Measurements from ENCODE around the gene SEMA3C.
A peak's percentile ranks its signal among the peaks of the same experiment; 100 is the strongest.

Gene SEMA3C

GRCh38 chr7:80823057-80823456 is 95.8 kb downstream of the SEMA3C start:
- H3K79me2 ChIP-seq (ENCODE audit: control insufficient read depth, insufficient read depth, low read length, unreplicated experiment), result peaks cover 6% of the 10 kb centered on the region
- no peak overlapping the region for H2AFZ ChIP-seq (ENCODE audit: low read length, unreplicated experiment)
- no peaks in the 10 kb centered on the region for H3K27me3 ChIP-seq (ENCODE audit: insufficient read depth, low read length)
- peaks cover 29% of the 10 kb centered on the region for H3K36me3 ChIP-seq (ENCODE audit: insufficient read depth, low read length)
- no peak overlapping the region for H3K27ac ChIP-seq (ENCODE audit: low read depth, low read length)
- peaks cover 16% of the 10 kb centered on the region for H3K4me1 ChIP-seq (ENCODE audit: control insufficient read depth, insufficient read depth, low read length, unreplicated experiment)
- H3K4me3 ChIP-seq (ENCODE audit: low read depth, low read length), result no peak overlapping the region

- Histone ChIP-seq H3K4me1 (ENCODE audit: control insufficient read depth, insufficient read depth, low read length, unreplicated experiment) (peaks cover 7% of the 10 kb centered on the region), H3K4me3 (ENCODE audit: low read depth, low read length) (no peak overlapping the region), H2AFZ (ENCODE audit: low read length, unreplicated experiment) (no peak overlapping the region), H3K36me3 (ENCODE audit: insufficient read depth, low read length) (peaks cover 30% of the 10 kb centered on the region), H3K27ac (ENCODE audit: low read depth, low read length) (no peak overlapping the region), H3K27me3 (ENCODE audit: insufficient read depth, low read length) (no peaks in the 10 kb centered on the region), H3K79me2 (ENCODE audit: control insufficient read depth, insufficient read depth, low read length, unreplicated experiment) (peaks cover 6% of the 10 kb centered on the region)
These were observed 97.0 kb downstream of the SEMA3C start for GRCh38 chr7:80821771-80822319.

GRCh38 chr7:80819503-80819902 is 99.3 kb downstream of the SEMA3C start:
- H3K79me2 ChIP-seq (ENCODE audit: control insufficient read depth, insufficient read depth, low read length, unreplicated experiment), result peaks cover 2% of the 10 kb centered on the region
- no peak overlapping the region for H2AFZ ChIP-seq (ENCODE audit: low read length, unreplicated experiment)
- no peak overlapping the region for H3K4me3 ChIP-seq (ENCODE audit: low read depth, low read length)
- peaks cover 24% of the 10 kb centered on the region for H3K36me3 ChIP-seq (ENCODE audit: insufficient read depth, low read length)
- no peaks in the 10 kb centered on the region for H3K27me3 ChIP-seq (ENCODE audit: insufficient read depth, low read length)
- H3K4me1 ChIP-seq (ENCODE audit: control insufficient read depth, insufficient read depth, low read length, unreplicated experiment), result peaks cover 9% of the 10 kb centered on the region
- no peak overlapping the region for H3K27ac ChIP-seq (ENCODE audit: low read depth, low read length)

GRCh38 chr7:80818181-80818580 is 100.7 kb downstream of the SEMA3C start:
- Histone ChIP-seq H3K36me3 (ENCODE audit: insufficient read depth, low read length) (peaks cover 23% of the 10 kb centered on the region), H3K27me3 (ENCODE audit: insufficient read depth, low read length) (no peaks in the 10 kb centered on the region), H3K4me3 (ENCODE audit: low read depth, low read length) (no peak overlapping the region), H2AFZ (ENCODE audit: low read length, unreplicated experiment) (no peak overlapping the region), H3K79me2 (ENCODE audit: control insufficient read depth, insufficient read depth, low read length, unreplicated experiment) (peaks cover 2% of the 10 kb centered on the region), H3K4me1 (ENCODE audit: control insufficient read depth, insufficient read depth, low read length, unreplicated experiment) (peaks cover 9% of the 10 kb centered on the region), H3K27ac (ENCODE audit: low read depth, low read length) (no peak overlapping the region)

- H3K36me3 ChIP-seq (ENCODE audit: insufficient read depth, low read length), result peaks cover 21% of the 10 kb centered on the region
- H3K27me3 ChIP-seq (ENCODE audit: insufficient read depth, low read length), result no peaks in the 10 kb centered on the region
- no peak overlapping the region for H3K4me3 ChIP-seq (ENCODE audit: low read depth, low read length)
- H3K79me2 ChIP-seq (ENCODE audit: control insufficient read depth, insufficient read depth, low read length, unreplicated experiment), result peaks cover 2% of the 10 kb centered on the region
- H3K4me1 ChIP-seq (ENCODE audit: control insufficient read depth, insufficient read depth, low read length, unreplicated experiment), result peaks cover 9% of the 10 kb centered on the region
- H3K27ac ChIP-seq (ENCODE audit: low read depth, low read length), result no peak overlapping the region
- H2AFZ ChIP-seq (ENCODE audit: low read length, unreplicated experiment), result no peak overlapping the region
These were observed 102.0 kb downstream of the SEMA3C start for GRCh38 chr7:80816806-80817205.

- Histone ChIP-seq H3K36me3 (ENCODE audit: insufficient read depth, low read length) (peaks cover 26% of the 10 kb centered on the region), H3K79me2 (ENCODE audit: control insufficient read depth, insufficient read depth, low read length, unreplicated experiment) (peaks cover 2% of the 10 kb centered on the region), H3K27me3 (ENCODE audit: insufficient read depth, low read length) (no peaks in the 10 kb centered on the region), H3K4me3 (ENCODE audit: low read depth, low read length) (no peak overlapping the region), H3K4me1 (ENCODE audit: control insufficient read depth, insufficient read depth, low read length, unreplicated experiment) (peaks cover 9% of the 10 kb centered on the region), H3K27ac (ENCODE audit: low read depth, low read length) (no peak overlapping the region), H2AFZ (ENCODE audit: low read length, unreplicated experiment) (no peak overlapping the region)
These were observed 103.1 kb downstream of the SEMA3C start for GRCh38 chr7:80815733-80816132.

GRCh38 chr7:80809545-80809944 is 109.3 kb downstream of the SEMA3C start:
- Histone ChIP-seq H3K79me2 (ENCODE audit: control insufficient read depth, insufficient read depth, low read length, unreplicated experiment) (no peaks in the 10 kb centered on the region), H3K4me1 (ENCODE audit: control insufficient read depth, insufficient read depth, low read length, unreplicated experiment) (peaks cover 33% of the 10 kb centered on the region), H3K27ac (ENCODE audit: low read depth, low read length) (peak overlapping the region; percentile 75), H2AFZ (ENCODE audit: low read length, unreplicated experiment) (no peak overlapping the region), H3K4me3 (ENCODE audit: low read depth, low read length) (no peak overlapping the region), H3K27me3 (ENCODE audit: insufficient read depth, low read length) (no peaks in the 10 kb centered on the region), H3K36me3 (ENCODE audit: insufficient read depth, low read length) (peaks cover 38% of the 10 kb centered on the region)

- Histone ChIP-seq H3K4me1 (ENCODE audit: control insufficient read depth, insufficient read depth, low read length, unreplicated experiment) (peaks cover 37% of the 10 kb centered on the region), H2AFZ (ENCODE audit: low read length, unreplicated experiment) (no peak overlapping the region), H3K79me2 (ENCODE audit: control insufficient read depth, insufficient read depth, low read length, unreplicated experiment) (no peaks in the 10 kb centered on the region), H3K27ac (ENCODE audit: low read depth, low read length) (peak overlapping the region; percentile 75), H3K27me3 (ENCODE audit: insufficient read depth, low read length) (no peaks in the 10 kb centered on the region), H3K4me3 (ENCODE audit: low read depth, low read length) (no peak overlapping the region; the same call in 1 of the 2 replicates), H3K36me3 (ENCODE audit: insufficient read depth, low read length) (peaks cover 43% of the 10 kb centered on the region)
These were observed 111.5 kb downstream of the SEMA3C start for GRCh38 chr7:80807166-80807900.

- Histone ChIP-seq H3K27ac (ENCODE audit: low read depth, low read length) (no peak overlapping the region), H2AFZ (ENCODE audit: low read length, unreplicated experiment) (no peak overlapping the region), H3K4me3 (ENCODE audit: low read depth, low read length) (no peak overlapping the region), H3K4me1 (ENCODE audit: control insufficient read depth, insufficient read depth, low read length, unreplicated experiment) (peaks cover 37% of the 10 kb centered on the region), H3K79me2 (ENCODE audit: control insufficient read depth, insufficient read depth, low read length, unreplicated experiment) (no peaks in the 10 kb centered on the region), H3K36me3 (ENCODE audit: insufficient read depth, low read length) (peaks cover 44% of the 10 kb centered on the region), H3K27me3 (ENCODE audit: insufficient read depth, low read length) (no peaks in the 10 kb centered on the region)
These were observed 112.2 kb downstream of the SEMA3C start for GRCh38 chr7:80806663-80807062.

- Histone ChIP-seq H3K4me3 (ENCODE audit: low read depth, low read length) (no peak overlapping the region), H3K79me2 (ENCODE audit: control insufficient read depth, insufficient read depth, low read length, unreplicated experiment) (no peaks in the 10 kb centered on the region), H3K36me3 (ENCODE audit: insufficient read depth, low read length) (peaks cover 41% of the 10 kb centered on the region), H3K27me3 (ENCODE audit: insufficient read depth, low read length) (no peaks in the 10 kb centered on the region), H3K4me1 (ENCODE audit: control insufficient read depth, insufficient read depth, low read length, unreplicated experiment) (peaks cover 37% of the 10 kb centered on the region), H2AFZ (ENCODE audit: low read length, unreplicated experiment) (no peak overlapping the region), H3K27ac (ENCODE audit: low read depth, low read length) (no peak overlapping the region)
These were observed 114.3 kb downstream of the SEMA3C start for GRCh38 chr7:80804589-80804988.

GRCh38 chr7:80802527-80802926 is 116.3 kb downstream of the SEMA3C start:
- H3K27me3 ChIP-seq (ENCODE audit: insufficient read depth, low read length), result no peaks in the 10 kb centered on the region
- peaks cover 35% of the 10 kb centered on the region for H3K36me3 ChIP-seq (ENCODE audit: insufficient read depth, low read length)
- peaks cover 19% of the 10 kb centered on the region for H3K4me1 ChIP-seq (ENCODE audit: control insufficient read depth, insufficient read depth, low read length, unreplicated experiment)
- H2AFZ ChIP-seq (ENCODE audit: low read length, unreplicated experiment), result no peak overlapping the region
- no peak overlapping the region for H3K27ac ChIP-seq (ENCODE audit: low read depth, low read length)
- H3K79me2 ChIP-seq (ENCODE audit: control insufficient read depth, insufficient read depth, low read length, unreplicated experiment), result no peaks in the 10 kb centered on the region
- H3K4me3 ChIP-seq (ENCODE audit: low read depth, low read length), result no peak overlapping the region
